DOHH2 (cell line): ENCODE results near the gene FBXW7.

Experiments
- H3F3A ChIP-seq: fragments of 200-600 bp; sonication (generic), shearing (Covaris generic); 2 replicates; pipeline ENCODE4 v1.6.0; 2016; ENCODE audit warnings: antibody characterized with exemption, mild to moderate bottlenecking; ENCODE audit not compliant: control insufficient read depth, insufficient read depth
- H3K27ac ChIP-seq: fragments of 200-600 bp; sonication (generic); 2 replicates; pipeline ENCODE4 v1.5.1; 2014; ENCODE audit warnings: low read depth, mild to moderate bottlenecking, low read length, moderate library complexity
- H3K27me3 ChIP-seq: fragments of 200-600 bp; sonication (generic); 2 replicates; pipeline ENCODE4 v1.6.1; 2014; ENCODE audit warnings: mild to moderate bottlenecking, low read length, mixed read lengths; ENCODE audit not compliant: control insufficient read depth
- H3K36me3 ChIP-seq: fragments of 200-600 bp; sonication (generic); 2 replicates; pipeline ENCODE4 v1.6.1; 2014; ENCODE audit warnings: mild to moderate bottlenecking, low read length, moderate library complexity, mixed read lengths; ENCODE audit not compliant: control insufficient read depth
- H3K4me1 ChIP-seq: fragments of 200-600 bp; sonication (generic); 2 replicates; pipeline ENCODE4 v1.6.1; 2014; ENCODE audit warnings: mild to moderate bottlenecking, low read length, mixed read lengths; ENCODE audit not compliant: control insufficient read depth
- H3K4me2 ChIP-seq: fragments of 200-600 bp; sonication (generic); 2 replicates; pipeline ENCODE4 v1.6.0; 2014; ENCODE audit warnings: mild to moderate bottlenecking, low read length, moderate library complexity
- H3K4me3 ChIP-seq: fragments of 200-600 bp; sonication (generic); 2 replicates; pipeline ENCODE4 v1.5.1; 2014; ENCODE audit warnings: mild to moderate bottlenecking, low read length, mixed read lengths
- H3K79me2 ChIP-seq: fragments of 200-600 bp; sonication (generic); 2 replicates; pipeline ENCODE4 v1.6.1; 2014; ENCODE audit warnings: mild to moderate bottlenecking, low read length, mixed read lengths; ENCODE audit not compliant: control insufficient read depth
- H3K9me2 ChIP-seq: fragments of 200-600 bp; sonication (generic); replicated peaks from 2 replicates; pipeline ENCODE4 v1.6.1; 2014; ENCODE audit warnings: mild to moderate bottlenecking, low read length, mixed read lengths; ENCODE audit not compliant: control insufficient read depth
- H3K9me3 ChIP-seq: fragments of 200-600 bp; sonication (generic); 2 replicates; pipeline ENCODE4 v1.6.1; 2014; ENCODE audit warnings: antibody characterized with exemption, low read length, mixed read lengths; ENCODE audit not compliant: control insufficient read depth, insufficient read depth
- H4K20me1 ChIP-seq: fragments of 200-600 bp; sonication (generic); 2 replicates; pipeline ENCODE4 v1.6.0; 2014; ENCODE audit warnings: low read depth, mild to moderate bottlenecking, antibody characterized with exemption, low read length, moderate library complexity; ENCODE audit not compliant: control insufficient read depth, insufficient read depth
- CTCF ChIP-seq: fragments of 200-600 bp; sonication (generic); IDR thresholded peaks from one replicate; pipeline ENCODE4 v1.5.1; 2014; ENCODE audit warnings: antibody characterized with exemption, mild to moderate bottlenecking, low read depth, low read length; ENCODE audit not compliant: poor library complexity, severe bottlenecking
- EZH2phosphoT487 ChIP-seq: fragments of 200-600 bp; sonication (generic); IDR thresholded peaks from 2 replicates; pipeline ENCODE4 v1.6.1; 2017; ENCODE audit warnings: borderline replicate concordance, mild to moderate bottlenecking, antibody characterized with exemption, low read length, moderate library complexity, mixed read lengths

Gene FBXW7

GRCh38 chr4:152579916-152580315 lies 44.0 kb upstream of the FBXW7 start:
- no peak overlapping the region for H3K27ac ChIP-seq
- peaks cover 11% of the 10 kb centered on the region for H3K4me1 ChIP-seq
- no peak overlapping the region for H3K4me2 ChIP-seq
- H3K79me2 ChIP-seq: no peaks in the 10 kb centered on the region
- no peaks in the 10 kb centered on the region for H3K36me3 ChIP-seq
- TF ChIP-seq CTCF (no peak), EZH2phosphoT487 (no peak)
- H3F3A ChIP-seq: no peaks in the 10 kb centered on the region
- no peaks in the 10 kb centered on the region for H4K20me1 ChIP-seq
- H3K9me2 ChIP-seq: no peaks in the 10 kb centered on the region
- no peaks in the 10 kb centered on the region for H3K27me3 ChIP-seq
- H3K4me3 ChIP-seq: no peak overlapping the region
- no peaks in the 10 kb centered on the region for H3K9me3 ChIP-seq

- Histone ChIP-seq H3K9me3 (no peaks in the 10 kb centered on the region), H3K4me3 (no peak overlapping the region), H3K4me1 (peaks cover 8% of the 10 kb centered on the region), H4K20me1 (no peaks in the 10 kb centered on the region), H3K9me2 (no peaks in the 10 kb centered on the region), H3K36me3 (no peaks in the 10 kb centered on the region), H3K27ac (no peak overlapping the region), H3K79me2 (no peaks in the 10 kb centered on the region), H3K27me3 (no peaks in the 10 kb centered on the region), H3F3A (no peaks in the 10 kb centered on the region), H3K4me2 (no peak overlapping the region)
- TF ChIP-seq CTCF (no peak), EZH2phosphoT487 (no peak)
Observed at GRCh38 chr4:152579107-152579764, 43.3 kb upstream of the FBXW7 start.

- no peaks in the 10 kb centered on the region for H3K9me2 ChIP-seq
- H3K27ac ChIP-seq: no peak overlapping the region
- no peaks in the 10 kb centered on the region for H3K36me3 ChIP-seq
- no peaks in the 10 kb centered on the region for H3K9me3 ChIP-seq
- peaks cover 8% of the 10 kb centered on the region for H3K4me1 ChIP-seq
- H3K27me3 ChIP-seq: no peaks in the 10 kb centered on the region
- TF ChIP-seq CTCF (no peak), EZH2phosphoT487 (no peak)
- H3K4me2 ChIP-seq: no peak overlapping the region
- no peaks in the 10 kb centered on the region for H3K79me2 ChIP-seq
- no peaks in the 10 kb centered on the region for H3F3A ChIP-seq
- H3K4me3 ChIP-seq: no peak overlapping the region
- H4K20me1 ChIP-seq: no peaks in the 10 kb centered on the region
Observed at GRCh38 chr4:152578670-152579069, 42.8 kb upstream of the FBXW7 start.
